Pulmonary artery endothelial cell (primary cell): ENCODE data around the gene ATAD3C. TPM values are rescaled to one million over a fixed set of nuclear protein-coding genes. Genes with fewer than 3 reads are reported as not detected.
"Not testable (repeated sequence)": the region's sequence is repeated elsewhere in the genome, so short reads cannot be mapped to it uniquely, and the experiment has no call there.

Source experiments
- DNase-seq: peaks from one replicate; pipeline ENCODE4 v3.0.0-alpha.2; 2011; ENCODE audit warnings: low read depth, low spot score
- total RNA-seq: library from RNA; depleted of rRNA; stranded (reverse); fragments of >200 nt; gene quantifications from 2 replicates; pipeline ENCODE4 v1.2.3, GENCODE V29; 2014

Gene ATAD3C
- total RNA-seq, 1 donor from 2014 or later, result 0.20 TPM

DNA sequence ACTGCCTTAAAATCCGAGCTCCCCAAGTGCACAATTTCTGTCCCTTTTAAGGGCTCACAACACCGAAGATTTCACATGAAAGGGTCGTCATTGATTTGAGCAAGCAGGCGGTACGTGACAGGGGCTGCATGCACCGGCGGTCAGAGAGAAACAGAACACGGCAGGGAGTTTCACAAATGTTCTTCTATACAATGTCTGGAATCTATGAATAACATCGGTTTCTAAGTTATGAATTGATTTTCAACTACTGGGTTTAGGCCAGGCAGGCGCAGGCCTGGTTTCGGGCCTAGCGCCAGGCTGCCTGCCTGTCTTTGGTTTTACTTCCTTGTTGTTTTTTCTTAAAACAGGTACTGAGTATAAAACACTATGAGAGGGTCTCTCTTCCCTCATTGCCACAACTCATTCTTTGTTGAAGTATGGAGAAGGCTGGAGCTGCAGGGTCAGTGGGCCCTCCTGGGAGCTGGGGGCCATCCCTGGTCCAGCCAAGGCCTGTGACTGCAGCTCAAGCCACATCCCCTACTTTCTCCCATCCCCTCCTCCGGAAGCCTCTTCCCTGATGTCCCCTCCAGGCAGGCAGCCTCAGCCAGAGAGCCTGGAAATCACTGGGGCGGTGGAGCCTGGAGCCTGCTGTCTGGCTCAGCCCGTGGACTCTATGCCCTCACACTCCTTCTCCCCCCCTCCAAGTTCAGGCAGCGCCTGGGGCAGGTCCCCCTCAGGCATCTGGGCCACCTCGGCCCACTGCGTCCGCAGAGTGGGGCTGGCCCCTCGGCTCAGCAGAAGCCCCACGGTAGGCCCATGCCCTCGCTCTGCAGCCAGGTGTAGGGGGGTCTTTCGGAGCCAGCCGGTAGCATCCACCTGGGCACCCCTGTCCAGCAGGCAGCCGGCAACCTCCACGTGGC is 30.8 kb upstream of the ATAD3C start:
- DNase-seq, result no peak

DNA sequence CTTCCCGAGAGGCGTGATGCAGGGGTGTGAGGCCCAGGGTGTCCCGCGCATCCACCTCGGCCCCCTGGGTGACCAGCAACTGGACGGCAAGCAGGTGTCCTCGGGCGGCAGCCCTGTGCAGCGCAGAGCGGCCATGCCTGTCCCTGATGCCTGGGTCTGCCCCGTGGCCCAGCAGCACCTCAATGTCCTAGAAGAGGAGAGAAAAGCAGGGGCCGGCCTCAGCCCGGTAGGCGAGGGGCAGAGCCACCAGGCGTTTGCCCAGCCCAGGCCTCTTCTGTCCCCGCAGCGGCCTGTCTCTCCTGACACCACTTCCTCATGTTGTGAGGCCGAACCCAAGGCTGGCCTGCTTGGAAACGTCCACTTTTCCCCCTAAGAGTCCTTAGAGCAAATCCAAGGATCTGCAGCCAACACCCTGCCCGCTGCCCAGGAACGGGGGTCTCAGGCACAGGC is 30.1 kb upstream of the ATAD3C start:
- no peak for DNase-seq

DNA sequence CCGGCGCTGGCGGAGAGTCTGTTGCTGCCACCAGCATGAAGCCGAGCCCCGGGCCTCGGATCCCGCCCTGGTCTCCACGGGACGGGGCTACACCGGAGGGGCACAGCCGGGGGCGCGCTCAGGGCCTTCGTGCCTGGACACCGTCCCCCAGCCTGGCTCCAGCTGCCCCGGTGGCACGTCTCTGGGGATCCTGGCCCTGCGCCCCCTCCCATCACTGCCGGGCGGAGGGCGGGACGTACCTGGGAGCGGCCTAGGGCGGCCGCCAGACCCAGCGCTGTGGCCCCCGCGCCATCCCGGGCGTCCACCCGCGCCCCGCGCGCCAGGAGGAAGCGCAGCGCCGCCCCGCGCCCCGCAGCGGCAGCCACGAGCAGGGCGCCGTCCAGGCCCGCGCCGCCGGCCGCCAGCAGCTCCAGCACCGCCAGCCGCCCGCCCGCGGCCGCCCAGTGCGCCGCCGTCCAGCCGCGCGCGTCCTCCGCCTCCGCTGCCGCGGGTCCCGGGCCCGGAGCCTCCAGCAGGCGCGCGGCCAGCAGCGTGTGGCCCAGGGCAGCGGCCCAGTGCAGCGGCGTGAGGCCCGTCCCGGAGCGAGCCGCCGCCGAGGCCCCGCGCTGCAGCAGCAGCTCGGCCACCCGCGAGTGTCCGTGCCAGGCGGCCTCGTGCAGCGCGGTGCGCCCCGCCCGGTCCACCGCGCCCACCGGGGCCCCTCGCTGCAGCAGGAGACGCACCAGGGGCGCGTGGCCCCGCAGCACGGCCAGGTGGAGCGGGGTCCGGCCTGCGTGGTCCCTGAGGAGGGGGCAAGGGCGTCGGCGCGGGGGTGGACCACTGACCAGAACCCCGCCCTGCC is 29.5 kb upstream of the ATAD3C start:
- no peak for DNase-seq

DNA sequence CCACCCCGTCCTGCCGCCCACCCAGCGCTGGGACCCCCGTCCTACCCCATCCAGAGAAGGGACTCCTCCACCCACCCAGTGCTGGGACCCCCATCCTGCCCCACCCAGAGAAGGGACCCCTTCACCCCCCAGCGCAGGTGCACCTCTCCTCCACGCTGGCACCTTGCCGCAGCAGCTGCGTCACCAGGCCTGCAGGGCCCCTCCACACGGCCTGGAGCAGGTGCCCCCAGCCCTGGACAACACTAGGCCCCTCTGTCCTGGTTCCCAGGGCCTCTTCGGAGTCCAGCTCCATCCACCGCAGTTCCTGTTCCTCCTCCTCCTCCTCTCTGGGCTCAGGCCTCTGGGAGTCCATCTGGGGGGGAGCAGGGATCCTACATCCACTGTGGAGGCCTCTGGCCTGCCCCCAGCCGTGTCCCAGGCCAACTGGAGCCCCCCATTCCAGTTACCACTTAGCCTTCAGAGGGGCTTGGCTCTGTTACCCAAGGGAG is 28.8 kb upstream of the ATAD3C start:
- no peak for DNase-seq

DNA sequence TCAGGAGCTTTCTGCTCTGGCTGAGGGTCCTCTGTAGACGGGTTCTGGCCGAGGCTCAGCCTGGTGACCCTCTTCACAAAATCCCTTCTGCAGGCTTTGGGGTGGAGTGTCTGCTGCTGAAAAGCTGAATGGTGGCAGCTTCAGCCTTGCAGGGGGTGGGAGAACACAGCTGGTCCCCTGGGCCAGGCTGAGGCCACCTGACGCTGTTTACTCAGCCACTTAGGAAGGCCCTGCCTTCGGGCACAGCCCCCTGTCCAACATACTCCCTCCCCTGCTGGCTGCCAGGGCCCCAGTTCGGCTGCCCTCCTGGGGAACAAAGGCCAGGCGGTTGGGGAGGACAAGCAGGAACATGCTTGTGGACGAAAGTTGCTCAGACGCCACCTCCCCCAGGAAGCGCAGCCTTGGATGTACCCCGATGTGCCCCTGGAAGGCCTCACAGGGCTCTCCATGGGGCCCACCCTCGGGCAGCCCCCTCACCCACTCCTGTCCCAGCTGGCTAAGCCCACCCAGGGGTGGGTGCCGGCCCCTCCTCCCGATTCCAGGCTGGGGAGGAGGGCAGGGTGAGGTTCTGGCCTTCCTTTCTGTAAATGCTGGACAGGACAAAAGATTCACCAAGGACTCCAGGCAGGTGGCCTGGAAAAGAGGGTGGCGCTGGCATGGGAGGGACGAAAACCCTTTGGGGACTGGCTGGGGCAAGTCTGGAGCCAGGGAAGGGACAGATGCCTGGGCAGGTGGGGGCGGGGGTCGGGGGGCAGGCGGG is 28.2 kb upstream of the ATAD3C start, which contains the start of gene ANKRD65:
ANKRD65 (minus strand) TSS at position 130 of the 760 bp plus-strand sequence. CDS start 271 bp downstream, outside the sequence.
- no peak for DNase-seq

DNA sequence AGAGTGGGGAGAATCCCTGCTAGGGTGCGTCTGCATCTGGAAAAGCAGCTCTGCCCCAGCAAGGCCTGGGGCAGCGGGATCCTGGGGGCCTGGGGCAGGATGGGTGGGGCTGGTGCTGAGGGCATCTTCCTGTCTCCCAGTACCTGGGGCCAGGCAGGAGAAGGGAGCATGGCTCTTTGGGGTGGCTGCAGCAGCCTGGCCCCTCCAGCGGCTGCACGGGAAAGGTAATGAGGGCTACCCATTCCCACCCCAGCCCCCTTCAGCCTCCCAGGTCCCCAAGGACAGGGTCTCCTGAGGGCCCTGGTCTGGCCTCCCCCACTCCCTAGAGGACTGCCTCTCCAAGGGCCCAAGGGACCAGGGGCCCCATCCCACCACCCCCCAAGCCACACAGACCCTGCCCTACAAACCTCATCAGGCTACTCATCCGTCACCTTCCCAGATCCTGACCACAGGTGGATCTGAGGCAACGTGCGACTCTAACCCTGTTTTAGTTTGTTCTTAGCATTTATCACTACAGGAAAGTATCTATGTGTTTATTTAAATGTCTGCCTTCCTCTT is 27.5 kb upstream of the ATAD3C start:
- no peak for DNase-seq

DNA sequence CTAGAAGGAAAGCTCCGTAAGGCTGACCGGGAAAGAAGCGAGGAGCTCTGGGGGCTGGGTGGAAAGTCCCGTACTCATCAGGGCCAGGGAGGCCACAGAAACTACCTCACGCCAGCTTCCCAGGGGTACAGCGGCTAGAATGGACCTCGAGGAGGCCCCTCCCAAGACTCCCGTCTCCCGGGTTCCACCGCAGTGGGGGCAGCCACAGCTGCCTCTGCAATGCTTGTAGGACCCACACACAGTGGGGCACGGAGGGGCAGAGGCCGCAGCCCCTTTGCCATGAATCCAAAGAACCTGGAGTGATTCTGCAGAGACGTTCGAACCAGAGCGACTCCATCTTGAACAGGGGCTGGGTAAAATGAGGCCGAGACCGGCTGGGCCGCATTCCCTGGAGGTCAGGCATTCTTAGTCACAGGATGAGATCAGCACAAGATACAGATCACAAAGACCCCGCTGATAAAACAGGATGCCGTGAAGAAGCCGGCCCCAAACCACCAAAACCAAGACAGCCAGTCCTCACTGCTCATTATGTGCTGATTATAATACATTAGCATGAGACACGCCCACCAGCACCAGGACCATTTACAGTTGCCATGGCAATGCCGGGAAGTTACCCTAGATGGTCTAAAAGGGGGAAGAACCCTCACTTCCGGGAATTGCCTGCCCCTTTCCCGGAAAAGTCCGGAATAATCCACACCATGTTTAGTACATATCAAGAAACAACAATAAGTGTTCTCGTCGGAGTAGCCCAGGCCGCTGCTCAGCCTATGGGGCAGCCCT is 26.8 kb upstream of the ATAD3C start:
- DNase-seq, result no peak

DNA sequence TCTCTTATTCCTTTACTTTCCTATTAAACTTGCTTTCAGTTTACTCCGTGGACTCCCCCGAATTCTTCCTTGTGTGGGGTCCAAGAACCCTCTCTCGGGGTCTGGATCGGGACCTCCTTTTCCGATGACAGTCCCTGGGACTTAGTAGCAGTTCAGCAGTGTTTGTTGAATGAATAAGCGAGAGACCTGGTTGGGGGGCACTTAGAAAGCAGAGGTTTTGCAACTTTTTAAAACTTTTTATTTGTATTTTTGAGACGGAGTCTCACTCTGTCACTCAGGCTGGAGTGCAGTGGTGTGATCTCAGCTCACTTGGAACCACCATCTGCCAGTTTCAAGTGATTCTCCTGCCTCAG is 26.3 kb upstream of the ATAD3C start:
- no peak for DNase-seq

DNA sequence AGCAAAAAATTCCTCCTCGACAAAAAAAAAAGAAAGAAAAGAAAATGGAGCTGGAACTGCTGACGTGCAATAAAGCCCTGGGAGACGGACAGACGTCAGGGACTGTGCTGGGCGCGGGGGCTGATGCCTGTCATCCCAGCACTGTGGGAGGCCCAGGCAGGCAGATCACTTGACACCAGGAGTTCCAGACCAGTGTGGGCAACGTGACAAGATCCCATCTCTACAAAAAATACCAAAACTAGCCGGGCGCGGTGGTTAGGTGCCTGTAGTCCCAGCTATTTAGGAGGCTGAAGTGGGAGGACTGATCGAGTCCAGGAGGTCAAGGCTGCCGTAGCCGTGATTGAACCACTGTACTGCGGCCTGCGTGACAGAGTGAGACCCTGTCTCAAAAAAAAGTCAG is 24.8 kb upstream of the ATAD3C start:
- no peak for DNase-seq

DNA sequence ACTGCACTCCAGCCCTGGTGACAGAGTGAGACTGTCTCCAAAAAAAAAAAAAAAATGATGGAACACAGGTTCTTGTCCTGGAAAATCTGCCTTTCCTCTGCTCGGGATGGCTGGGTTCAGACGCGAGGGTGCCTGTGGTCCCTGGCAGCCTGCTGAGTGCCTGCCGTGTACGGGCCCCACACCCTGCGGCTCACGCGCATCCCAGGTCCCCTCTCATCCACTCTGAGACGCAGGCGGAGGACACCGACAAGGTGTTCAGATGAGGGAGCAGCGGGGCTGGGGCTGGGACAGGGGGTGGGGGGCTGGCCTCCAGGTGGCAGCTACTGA is 24.1 kb upstream of the ATAD3C start:
- DNase-seq, result no peak

DNA sequence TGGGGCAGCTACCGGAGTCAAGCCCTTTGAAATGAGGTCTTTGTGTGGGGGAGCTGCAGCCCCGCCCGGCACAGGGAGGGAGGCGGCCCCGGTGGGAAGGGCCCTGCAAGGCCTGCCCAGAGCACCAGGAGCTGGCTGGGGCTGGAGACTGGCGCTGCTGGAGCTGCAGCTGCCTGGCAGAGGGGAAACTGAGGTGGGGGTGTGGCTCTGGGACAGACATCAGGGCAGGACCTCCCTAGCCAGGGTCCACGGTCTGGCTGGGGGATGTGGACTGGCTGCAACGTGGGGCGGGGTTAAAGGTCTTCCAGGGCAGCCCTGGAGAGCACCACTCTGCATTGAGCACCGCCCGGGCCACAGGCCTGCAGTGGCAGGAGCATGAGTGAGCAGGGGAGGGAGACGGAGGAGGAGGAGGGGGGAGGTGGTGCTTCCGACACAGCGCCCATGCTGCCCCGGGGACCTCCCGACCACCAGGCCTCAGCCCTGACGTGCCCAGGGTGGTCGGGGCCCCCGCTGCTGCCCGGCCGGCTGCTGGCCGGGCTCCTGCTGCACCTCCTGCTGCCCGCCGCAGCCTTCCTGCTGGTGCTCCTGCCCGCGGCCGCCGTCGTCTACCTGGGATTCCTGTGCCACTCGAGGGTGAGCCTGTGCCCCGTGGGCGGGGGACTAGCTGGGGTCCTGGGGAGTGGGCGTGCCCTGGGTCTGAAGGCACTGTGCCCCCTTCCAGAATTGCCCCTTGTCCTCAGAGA is 23.6 kb upstream of the ATAD3C start:
- no peak for DNase-seq

DNA sequence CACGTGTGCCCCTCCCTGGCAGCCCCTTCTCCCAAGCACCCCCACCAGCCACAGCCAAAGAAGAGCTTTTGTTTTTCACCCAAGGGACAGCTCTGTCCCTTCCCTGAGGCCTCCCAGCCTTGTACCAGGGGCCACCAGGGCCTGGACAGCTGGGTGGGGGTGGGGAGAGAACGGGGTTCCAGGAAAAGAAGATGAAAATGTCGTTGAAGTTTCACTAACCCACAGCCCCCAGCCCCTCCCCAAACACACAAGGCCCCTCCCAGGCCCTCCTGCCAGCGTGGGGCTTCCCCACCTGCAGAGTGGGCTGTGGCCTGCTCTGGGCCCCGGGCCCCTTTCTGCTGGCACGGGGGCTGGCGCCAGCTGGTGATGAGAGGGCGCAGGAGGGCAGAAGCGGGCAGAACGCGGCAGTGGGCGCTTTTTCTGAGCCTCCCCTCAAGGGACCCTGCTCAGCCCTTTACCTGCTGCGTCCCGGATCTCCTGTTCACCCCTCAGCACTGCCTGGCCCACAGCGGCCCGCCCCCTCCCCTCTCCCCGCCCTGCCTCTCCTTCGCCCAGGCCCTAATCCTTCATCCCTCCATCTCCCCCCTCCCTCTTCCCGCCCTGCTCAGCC is 22.9 kb upstream of the ATAD3C start:
- no peak for DNase-seq

DNA sequence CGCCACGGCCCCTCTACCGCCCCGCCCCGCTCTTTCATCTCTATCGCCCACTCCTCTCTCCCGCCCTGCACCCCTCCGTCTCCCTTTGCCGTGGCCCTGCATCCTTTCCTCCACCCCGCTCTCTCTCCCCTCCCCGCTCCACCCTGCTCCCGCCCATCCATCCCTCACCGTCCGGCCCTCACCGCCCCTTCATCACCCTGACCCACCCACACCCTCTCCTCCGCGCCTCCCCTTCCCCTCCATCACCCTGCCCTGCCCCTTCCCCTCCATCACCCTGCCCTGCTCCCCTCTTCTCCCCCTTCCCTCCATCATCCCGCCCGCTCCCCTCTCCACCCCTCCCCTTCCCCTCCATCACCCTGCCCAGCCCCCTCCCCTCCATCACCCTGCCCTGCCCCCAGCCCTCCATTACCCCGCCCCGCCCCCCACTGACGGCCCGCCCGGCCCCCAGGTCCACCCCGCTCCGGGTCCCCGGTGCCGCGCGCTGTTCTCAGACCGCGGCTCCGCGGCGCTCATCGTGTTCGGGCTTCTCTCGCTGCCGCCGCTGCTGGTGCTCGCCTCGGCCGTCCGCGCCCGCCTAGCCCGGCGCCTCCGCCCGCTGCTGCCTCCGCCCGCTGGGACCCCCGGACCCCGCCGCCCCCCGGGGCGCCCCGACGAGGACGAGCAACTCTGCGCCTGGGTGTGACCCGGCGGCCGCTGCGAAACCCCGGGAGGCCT is 22.2 kb upstream of the ATAD3C start:
- no peak for DNase-seq

DNA sequence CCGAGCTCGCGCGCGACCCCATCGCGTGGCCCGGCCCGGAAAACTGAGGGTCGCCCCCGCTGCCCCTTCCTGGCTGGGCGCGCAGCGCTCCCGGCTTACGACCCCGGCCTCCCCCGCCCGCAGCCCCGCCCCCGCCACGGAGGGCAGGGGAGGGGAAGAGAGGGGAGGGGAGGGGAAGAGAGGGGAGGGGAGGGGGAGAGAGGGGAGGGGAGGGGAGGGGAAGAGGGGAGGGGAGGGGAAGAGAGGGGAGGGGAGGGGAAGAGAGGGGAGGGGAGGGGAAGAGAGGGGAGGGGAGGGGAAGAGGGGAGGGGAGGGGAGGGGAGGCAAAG is 21.7 kb upstream of the ATAD3C start:
- DNase-seq, result no peak

DNA sequence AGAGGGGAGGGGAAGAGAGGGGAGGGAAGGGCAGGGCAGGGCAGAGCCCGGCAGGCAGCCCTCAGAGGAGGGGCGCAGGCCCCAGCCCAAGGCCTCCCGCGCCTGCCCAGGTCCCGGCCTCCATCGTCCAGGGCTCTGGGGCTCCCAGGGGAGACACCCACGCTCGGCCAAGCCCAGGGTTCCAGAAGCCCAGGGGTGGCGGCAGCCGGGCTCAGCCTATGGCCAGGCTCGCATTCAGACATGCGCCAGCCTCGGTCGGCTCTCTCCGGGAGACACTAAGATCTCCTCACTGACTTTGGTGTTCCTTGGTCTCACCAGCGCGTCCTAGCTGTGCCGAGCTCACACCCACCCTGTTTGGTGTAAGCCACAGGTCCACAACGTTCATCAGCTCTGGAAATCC is 21.3 kb upstream of the ATAD3C start:
- no peak for DNase-seq

DNA sequence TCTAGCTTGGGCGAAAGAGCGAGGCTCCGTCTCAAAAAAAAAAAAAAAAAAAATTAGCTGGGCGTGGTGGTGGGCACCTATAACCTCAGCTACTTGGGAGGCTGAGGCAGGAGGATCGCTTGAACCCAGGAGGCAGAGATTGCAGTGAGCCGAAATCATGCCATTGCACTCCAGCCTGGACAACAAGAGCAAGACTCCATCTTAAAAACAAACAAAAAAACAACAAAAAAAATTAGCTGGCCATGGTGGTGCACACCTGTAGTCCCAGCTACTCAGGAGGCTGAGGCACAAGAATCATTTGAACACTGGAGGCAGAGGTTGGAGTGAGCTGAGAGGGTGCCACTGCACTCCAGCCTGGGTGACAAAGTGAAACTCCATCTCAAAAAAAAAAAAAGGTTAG is 20.5 kb upstream of the ATAD3C start:
- DNase-seq, result not testable (repeated sequence)

DNA sequence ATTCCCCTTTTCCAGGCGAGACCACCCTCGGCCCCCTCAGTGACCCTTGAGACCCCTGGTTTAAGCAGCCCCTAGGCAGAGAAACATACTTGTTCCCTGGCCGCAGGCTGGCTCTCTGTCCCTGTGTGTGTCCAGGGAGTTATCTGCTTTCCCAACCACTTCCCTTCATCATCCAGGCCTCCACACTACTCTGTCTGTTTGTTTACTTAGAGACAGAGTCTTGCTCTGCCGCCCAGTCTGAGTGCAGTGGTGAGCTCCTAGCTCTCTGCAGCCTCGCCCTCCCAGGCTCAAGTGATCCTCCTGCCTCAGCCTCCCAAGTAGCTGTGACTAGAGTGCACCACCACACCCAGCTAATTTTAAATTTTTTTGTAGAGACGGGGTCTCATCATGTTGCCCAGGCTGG is 19.8 kb upstream of the ATAD3C start:
- no peak for DNase-seq

DNA sequence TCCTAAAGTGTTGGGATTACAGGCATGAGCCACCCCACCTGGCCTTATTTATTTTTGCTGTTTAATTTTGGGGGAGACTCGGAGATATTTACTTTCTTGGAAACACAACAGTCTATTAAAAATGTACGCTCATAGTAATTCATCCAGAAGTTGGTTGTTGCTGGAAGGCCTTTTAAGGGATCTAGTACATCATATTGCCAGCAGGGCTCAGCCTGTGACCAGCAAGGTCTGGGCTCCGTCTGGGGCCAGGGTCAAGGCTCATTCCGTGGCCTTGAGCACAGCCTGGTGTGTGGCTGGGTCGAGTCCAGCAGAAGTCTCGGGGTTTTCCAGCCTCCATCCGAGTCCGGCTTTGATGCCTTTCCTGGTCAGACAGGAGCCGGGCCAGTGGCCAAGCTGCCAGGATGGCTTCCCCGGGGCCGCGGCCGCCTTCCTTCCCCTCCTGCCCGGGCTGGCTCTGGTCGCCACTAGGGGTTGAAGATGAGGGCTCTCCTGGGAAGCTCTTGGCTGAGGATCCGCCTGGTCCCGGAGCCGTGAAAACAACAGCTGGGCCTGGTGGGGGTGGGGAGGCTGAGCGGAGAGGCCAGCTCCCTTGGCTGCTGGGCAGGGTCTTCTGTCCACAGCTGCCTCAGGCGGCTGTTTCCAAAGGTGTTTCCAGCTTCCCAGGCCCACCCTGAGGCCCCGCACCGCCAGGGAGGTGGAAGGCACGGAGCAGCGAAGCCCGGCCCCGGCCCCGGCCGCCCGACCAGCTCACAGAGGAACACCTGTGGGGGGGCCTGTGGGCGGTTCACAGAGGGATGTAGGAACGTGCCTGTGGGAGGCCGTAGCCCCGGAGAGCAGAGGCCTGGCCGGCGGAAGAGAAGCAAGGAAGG is 19.1 kb upstream of the ATAD3C start:
- peak; percentile 55 for DNase-seq
